PC-9 (cell line): ENCODE results near the gene TGFBR3L. TPM values are rescaled to one million over a fixed set of nuclear protein-coding genes. Genes with fewer than 3 reads are reported as not detected.
A peak's percentile ranks its signal among the peaks of the same experiment; 100 is the strongest.

Experiments used
- BruUV-seq: library from RNA; stranded (reverse); fragments of 400-500 nt; replicated peaks from 2 replicates; lab custom pipeline; 2021; lab: Mats Ljungman, UMichigan
- CTCF ChIA-PET: fragments of 300-600 bp; sonication (Branson Sonifier 250); formaldehyde crosslinking; loops from one replicate; lab custom pipeline; 2022; ENCODE audit warnings: antibody characterized with exemption; lab: Charles Lee
- POLR2A ChIA-PET: fragments of 300-600 bp; sonication (Branson Sonifier 250); formaldehyde crosslinking; loops from one replicate; lab custom pipeline; 2022; ENCODE audit warnings: antibody characterized with exemption; ENCODE audit not compliant: unreplicated experiment; lab: Charles Lee
- DNase-seq, 2 experiments: peaks; one replicate each; pipeline versions ENCODE4 v3.0.0 to v3.0.0-alpha.2; 2015 to 2022; ENCODE audit warnings: mixed read lengths in 1 of 2
- H2AFZ ChIP-seq: fragments of 200-600 bp; sonication (generic); 2 replicates; pipeline ENCODE4 v1.8.1; 2017; ENCODE audit warnings: antibody characterized with exemption
- H3F3A ChIP-seq: fragments of 200-600 bp; sonication (generic); 2 replicates; pipeline ENCODE4 v1.8.1; 2017; ENCODE audit warnings: antibody characterized with exemption, mild to moderate bottlenecking, low read depth; ENCODE audit not compliant: insufficient read depth
- H3K27ac ChIP-seq: fragments of 200-600 bp; sonication (generic); 2 replicates; pipeline ENCODE4 v1.6.1; 2016; ENCODE audit warnings: mixed run types
- H3K27me3 ChIP-seq: fragments of 200-600 bp; sonication (generic); 2 replicates; pipeline ENCODE4 v1.6.1; 2016; ENCODE audit warnings: low read depth, mixed run types; ENCODE audit not compliant: insufficient read depth
- H3K36me3 ChIP-seq: fragments of 200-600 bp; sonication (generic); 2 replicates; pipeline ENCODE4 v1.6.1; 2016; ENCODE audit warnings: low read depth, mixed run types
- H3K4me1 ChIP-seq: fragments of 200-600 bp; sonication (generic); replicated peaks from 2 replicates; pipeline ENCODE4 v1.6.1; 2016; ENCODE audit warnings: mixed run types; ENCODE audit not compliant: insufficient read depth
- H3K4me2 ChIP-seq: fragments of 200-600 bp; sonication (generic); 2 replicates; pipeline ENCODE4 v1.6.1; 2017; ENCODE audit warnings: mixed run types
- H3K4me3 ChIP-seq: fragments of 200-600 bp; sonication (generic); 2 replicates; pipeline ENCODE4 v1.6.1; 2016; ENCODE audit warnings: mixed run types
- H3K79me2 ChIP-seq: fragments of 200-600 bp; sonication (generic); 2 replicates; pipeline ENCODE4 v1.6.1; 2017; ENCODE audit warnings: low read depth, mixed run types
- H3K9me2 ChIP-seq: fragments of 200-600 bp; sonication (generic); 2 replicates; pipeline ENCODE4 v1.8.1; 2017; ENCODE audit warnings: mild to moderate bottlenecking; ENCODE audit not compliant: insufficient read depth
- H3K9me3 ChIP-seq: fragments of 200-600 bp; sonication (generic); 2 replicates; pipeline ENCODE4 v1.8.1; 2016; ENCODE audit warnings: low read depth; ENCODE audit not compliant: insufficient read depth
- H4K20me1 ChIP-seq: fragments of 200-600 bp; sonication (generic); 2 replicates; pipeline ENCODE4 v1.8.1; 2017; ENCODE audit not compliant: insufficient read depth
- CTCF ChIP-seq: fragments of 200-600 bp; sonication (generic); conservative IDR thresholded peaks from 2 replicates; pipeline ENCODE4 v1.6.1; 2017; ENCODE audit warnings: mixed run types, antibody characterized with exemption, mild to moderate bottlenecking, moderate library complexity
- EZH2 ChIP-seq: fragments of 200-600 bp; sonication (generic); IDR thresholded peaks from 2 replicates; pipeline ENCODE4 v1.8.0; 2017; ENCODE audit warnings: antibody characterized with exemption, low read depth
- intact Hi-C: fragments of 100-400 bp; cut with micrococcal nuclease; formaldehyde crosslinking; loops from one replicate; pipeline ENCODE4 v1.10.0; 2022; ENCODE audit not compliant: unreplicated experiment
- total RNA-seq: library from RNA; stranded (reverse); gene quantifications from 2 replicates; pipeline ENCODE4 v1.2.3, GENCODE V29; 2021

Gene TGFBR3L
- total RNA-seq, 1 experiment from 2014 or later = 2.3 TPM

- peak; percentile 83 to 94 for DNase-seq
- POLR2A ChIA-PET = interaction anchor here (0.6 to 1.5 kb wide), 17 partner anchors 17 to 851 kb away, joined by 3 to 39 read pairs (median 5); partner anchors contain the start of genes MAP2K7, PET100, TIMM44 and XAB2
- CTCF ChIA-PET = interaction anchor here (0.6 to 2.3 kb wide), 10 partner anchors 10 to 421 kb away, joined by 3 to 20 read pairs (median 5); partner anchors contain the start of genes MAP2K7 and TIMM44
- H3K9me2 ChIP-seq = no peaks in the 10 kb centered on the region
- peak overlapping the region; percentile 46 for H3K27ac ChIP-seq
- no peaks in the 10 kb centered on the region for H3K36me3 ChIP-seq
- H3K4me1 ChIP-seq = peaks cover 23% of the 10 kb centered on the region
- no peaks in the 10 kb centered on the region; the same call in 1 of the 2 replicates for H4K20me1 ChIP-seq
- TF ChIP-seq EZH2 (no peak), CTCF (no peak)
- H3K4me2 ChIP-seq = peak overlapping the region; percentile 98
- no TSS peak for BruUV-seq
- H3K4me3 ChIP-seq = peak overlapping the region; percentile 77
- intact Hi-C loops = loop anchor here (1.0 to 10.0 kb wide), 3 partner anchors 50 to 246 kb away; partner anchors contain the start of gene MCEMP1
- H3K79me2 ChIP-seq = 0 out of 2 replicates have a peak, but pooled peaks cover 5% of the 10 kb centered on the region
- H3F3A ChIP-seq = peaks cover 40% of the 10 kb centered on the region
- H3K27me3 ChIP-seq = peaks cover 15% of the 10 kb centered on the region
- H2AFZ ChIP-seq = peak overlapping the region; percentile 87
- no peaks in the 10 kb centered on the region for H3K9me3 ChIP-seq
Observed at GRCh38 chr19:7920519-7921301, 6.1 kb downstream of the TGFBR3L start.

- Histone ChIP-seq H3K79me2 (0 out of 2 replicates have a peak, but pooled peaks cover 5% of the 10 kb centered on the region), H3K27me3 (peaks cover 8% of the 10 kb centered on the region), H3K36me3 (no peaks in the 10 kb centered on the region), H4K20me1 (no peaks in the 10 kb centered on the region; the same call in 1 of the 2 replicates), H3K9me3 (no peaks in the 10 kb centered on the region), H3K4me1 (peaks cover 23% of the 10 kb centered on the region), H3K9me2 (no peaks in the 10 kb centered on the region), H3F3A (peaks cover 41% of the 10 kb centered on the region), H2AFZ (no peak overlapping the region), H3K4me3 (peak overlapping the region; percentile 58), H3K27ac (peak overlapping the region; percentile 36), H3K4me2 (peak overlapping the region; percentile 80)
- DNase-seq = no peak
- TSS peak; percentile 62 for BruUV-seq
- intact Hi-C loops = loop anchor here (2.0 to 10.0 kb wide), 2 partner anchors 51 to 247 kb away; partner anchors contain the start of gene MCEMP1
- ChIA-PET CTCF (interaction anchor here (0.5 to 2.3 kb wide), 3 partner anchors 18 to 52 kb away, joined by 3 to 20 read pairs (median 7); partner anchors contain the start of genes MAP2K7 and TIMM44), POLR2A (interaction anchor here (0.6 to 1.5 kb wide), 5 partner anchors 52 to 823 kb away, joined by 3 to 13 read pairs (median 3); no protein-coding TSS in a partner anchor)
- TF ChIP-seq CTCF (no peak), EZH2 (no peak)
Observed at GRCh38 chr19:7921302-7921966, 6.8 kb downstream of the TGFBR3L start.
